ENCODE results near the gene MLLT1.
"Not testable (repeated sequence)": the region's sequence is repeated elsewhere in the genome, so short reads cannot be mapped to it uniquely, and the experiment has no call there.

GRCh38 chr19:6315646-6316045 lies 35.9 kb upstream of the MLLT1 start:
- not testable (repeated sequence) for TF ChIP-seq FOXP2 (optimal IDR thresholded peaks at IDR 0.05; ENCODE audit: control extremely low read depth, extremely low read length, insufficient read depth); POLR2AphosphoS5 (IDR thresholded peaks at IDR 0.05; ENCODE audit: borderline replicate concordance, low read depth, low read length); EZH2 (IDR thresholded peaks at IDR 0.05)

Data from SK-N-MC (cell line).